ENCODE measurements around the gene COL18A1.

- TF ChIP-seq CTCF (IDR thresholded peaks at IDR 0.05) (no peak), EP300 (IDR thresholded peaks at IDR 0.05) (no peak), POLR2A (IDR thresholded peaks at IDR 0.05; ENCODE audit: low read depth) (no peak)
Observed at GRCh38 chr21:45551783-45552695, 147.1 kb downstream of the COL18A1 start.
